ENCODE measurements around the gene OR8H1.

DNA sequence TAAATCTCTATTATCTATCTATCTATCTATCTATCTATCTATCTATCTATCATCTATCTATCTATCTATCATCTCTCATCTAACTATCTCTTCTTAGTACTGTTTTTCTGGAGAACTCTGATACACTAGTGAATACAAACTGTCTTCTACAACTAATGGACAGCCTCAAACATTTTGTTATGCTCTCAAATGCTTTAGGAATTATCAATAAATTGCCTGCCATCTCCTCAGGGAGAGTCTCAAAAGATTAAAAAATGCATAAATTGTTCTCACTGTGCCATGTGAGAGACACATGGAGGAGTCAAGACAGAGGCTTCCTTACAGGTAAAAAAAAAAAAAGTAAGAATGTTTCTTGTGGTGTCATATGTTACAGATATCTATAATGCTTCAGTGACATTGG, 22.8 kb upstream of the OR8H1 start, which contains the start of gene OR8K3:
- TF ChIP-seq, protein P1, sequence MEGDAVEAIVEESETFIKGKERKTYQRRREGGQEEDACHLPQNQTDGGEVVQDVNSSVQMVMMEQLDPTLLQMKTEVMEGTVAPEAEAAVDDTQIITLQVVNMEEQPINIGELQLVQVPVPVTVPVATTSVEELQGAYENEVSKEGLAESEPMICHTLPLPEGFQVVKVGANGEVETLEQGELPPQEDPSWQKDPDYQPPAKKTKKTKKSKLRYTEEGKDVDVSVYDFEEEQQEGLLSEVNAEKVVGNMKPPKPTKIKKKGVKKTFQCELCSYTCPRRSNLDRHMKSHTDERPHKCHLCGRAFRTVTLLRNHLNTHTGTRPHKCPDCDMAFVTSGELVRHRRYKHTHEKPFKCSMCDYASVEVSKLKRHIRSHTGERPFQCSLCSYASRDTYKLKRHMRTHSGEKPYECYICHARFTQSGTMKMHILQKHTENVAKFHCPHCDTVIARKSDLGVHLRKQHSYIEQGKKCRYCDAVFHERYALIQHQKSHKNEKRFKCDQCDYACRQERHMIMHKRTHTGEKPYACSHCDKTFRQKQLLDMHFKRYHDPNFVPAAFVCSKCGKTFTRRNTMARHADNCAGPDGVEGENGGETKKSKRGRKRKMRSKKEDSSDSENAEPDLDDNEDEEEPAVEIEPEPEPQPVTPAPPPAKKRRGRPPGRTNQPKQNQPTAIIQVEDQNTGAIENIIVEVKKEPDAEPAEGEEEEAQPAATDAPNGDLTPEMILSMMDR (conservative IDR thresholded peaks at IDR 0.05; ENCODE audit: low read length), result no peak
- no peak for TF ChIP-seq EZH2phosphoT487 (IDR thresholded peaks at IDR 0.05; ENCODE audit: borderline replicate concordance, low read depth, low read length)

All from OCI-LY7 (cell line).